T-helper 1 cell treated with Interleukin-12 subunit alpha and Interleukin-12 subunit beta and Interleukin-4 antibody, amounts not matched to agents 30 ng/mL and 1 ng/mL, for 36 hours (primary cell): ENCODE data around the gene SCGN. TPM values are rescaled to one million over a fixed set of nuclear protein-coding genes. Genes with fewer than 3 reads are reported as not detected.
"Not testable (repeated sequence)": the region's sequence is repeated elsewhere in the genome, so short reads cannot be mapped to it uniquely, and the experiment has no call there.

Experiments used
- intact Hi-C: fragments of 100-400 bp; cut with micrococcal nuclease; formaldehyde crosslinking; loops from one replicate; pipeline ENCODE4 v1.15.1; 2024
- total RNA-seq: library from RNA; stranded (reverse); gene quantifications from 2 replicates; pipeline ENCODE4 v1.2.3, GENCODE V29; 2022

The SCGN gene
- total RNA-seq, 1 donor from 2014 or later: not detected

DNA sequence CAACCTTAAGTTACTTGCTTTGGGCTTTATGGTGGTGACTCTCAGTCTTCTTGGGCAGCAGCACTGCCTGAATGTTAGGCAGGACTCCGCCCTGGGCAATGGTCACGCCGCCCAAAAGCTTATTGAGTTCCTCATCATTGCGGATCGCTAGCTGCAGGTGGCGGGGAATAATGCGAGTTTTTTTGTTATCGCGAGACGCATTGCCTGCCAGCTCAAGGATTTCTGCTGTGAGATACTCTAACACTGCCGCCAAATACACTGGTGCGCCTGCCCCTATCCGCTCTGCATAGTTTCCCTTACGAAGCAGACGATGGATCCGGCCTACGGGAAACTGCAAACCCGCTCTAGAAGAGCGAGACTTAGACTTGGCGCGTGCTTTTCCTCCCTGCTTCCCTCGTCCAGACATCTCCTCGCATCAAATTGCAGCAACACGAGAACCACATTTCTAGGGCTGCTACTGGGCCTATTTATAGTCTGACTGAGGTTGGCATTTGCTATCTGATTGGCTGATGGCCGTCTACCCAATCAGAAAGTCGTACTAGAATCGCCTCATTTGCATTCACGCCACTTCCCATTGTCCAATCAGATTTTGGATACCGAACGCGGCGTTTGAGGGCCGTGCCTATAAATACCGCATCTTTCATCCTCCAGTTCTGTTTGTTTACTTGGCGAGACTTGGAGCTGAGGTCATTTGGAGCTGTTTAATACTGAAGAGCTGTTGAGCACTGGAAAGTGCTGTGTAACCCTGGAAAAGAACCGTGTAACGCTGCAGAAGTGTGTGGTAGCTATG lies 74.3 kb downstream of the SCGN start:
- intact Hi-C loops: no loop called here

DNA sequence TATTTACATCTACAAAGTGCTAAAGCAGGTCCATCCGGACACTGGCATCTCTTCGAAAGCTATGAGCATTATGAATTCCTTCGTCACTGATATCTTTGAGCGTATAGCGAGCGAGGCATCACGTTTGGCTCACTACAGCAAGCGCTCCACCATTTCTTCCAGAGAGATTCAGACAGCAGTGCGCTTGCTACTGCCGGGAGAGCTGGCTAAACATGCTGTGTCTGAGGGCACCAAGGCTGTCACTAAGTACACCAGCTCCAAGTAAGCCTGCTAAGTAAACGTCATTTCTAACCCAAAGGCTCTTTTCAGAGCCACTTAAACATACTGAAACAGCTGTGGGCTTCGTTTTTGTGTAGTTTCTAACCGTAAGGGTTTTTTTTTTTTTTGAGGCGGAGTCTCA lies 75.0 kb downstream of the SCGN start:
- intact Hi-C loops: no loop called here

DNA sequence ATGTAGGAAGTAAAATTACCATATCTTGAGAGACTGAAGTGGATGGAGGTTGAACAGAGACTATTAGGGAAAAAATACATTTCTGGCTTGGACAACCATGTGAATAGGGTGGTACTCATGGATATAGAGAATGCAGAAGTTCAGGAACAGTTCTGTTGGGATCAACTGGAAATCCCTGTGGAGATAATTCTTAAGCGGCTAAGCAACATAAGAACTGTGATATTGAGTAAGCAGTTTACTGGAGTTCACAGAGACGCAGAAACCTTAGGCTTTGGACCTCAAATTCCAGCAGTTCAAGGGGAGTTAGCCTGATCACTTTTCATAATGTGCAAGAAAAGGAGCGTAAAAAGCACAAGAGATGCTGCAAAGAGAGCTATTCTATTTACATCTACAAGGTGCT lies 78.9 kb downstream of the SCGN start:
- intact Hi-C loops: no loop called here

- intact Hi-C loops: no loop called here
Measured at GRCh38 chr6:25731721-25732120, 79.7 kb downstream of the SCGN start.

DNA sequence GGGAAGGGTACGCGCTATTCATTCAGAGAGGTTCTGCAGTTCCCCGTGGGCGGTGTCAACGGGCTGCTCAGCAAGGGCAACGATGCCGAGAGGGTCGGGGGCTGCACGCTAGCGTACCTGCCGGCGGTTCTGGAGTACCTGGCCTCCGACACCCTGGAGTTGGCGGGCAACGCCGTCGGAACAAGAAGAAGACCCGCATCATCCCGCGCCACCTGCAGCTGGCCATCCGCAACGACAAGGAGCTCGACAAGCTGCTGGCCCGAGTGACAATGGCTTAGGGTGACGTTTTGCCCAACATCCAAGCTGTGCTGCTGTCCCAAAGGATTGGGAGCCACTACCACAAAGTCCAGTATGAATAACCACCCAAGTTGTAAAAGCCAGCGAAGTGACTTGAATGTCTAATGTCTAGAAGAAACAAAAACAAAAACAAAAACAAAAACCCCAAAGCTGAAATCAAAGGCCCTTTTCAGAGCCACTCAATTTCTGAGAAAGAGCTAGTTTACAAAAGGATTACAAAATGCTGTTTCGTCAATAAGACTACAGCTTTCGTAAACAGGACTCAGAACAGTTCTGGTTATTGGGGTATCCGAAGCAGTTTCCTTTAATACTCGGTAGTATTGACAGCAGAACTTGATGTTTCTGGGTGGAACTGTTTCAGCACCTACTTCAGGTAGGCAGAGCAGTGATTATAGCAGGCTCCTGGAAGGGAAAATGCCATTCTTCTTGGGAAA lies 80.6 kb downstream of the SCGN start:
- intact Hi-C loops: no loop called here

- intact Hi-C loops: no loop called here
Measured at GRCh38 chr6:25735261-25735660, 83.2 kb downstream of the SCGN start.

- intact Hi-C loops: no loop called here
Measured at GRCh38 chr6:25743868-25744267, 91.9 kb downstream of the SCGN start.

DNA sequence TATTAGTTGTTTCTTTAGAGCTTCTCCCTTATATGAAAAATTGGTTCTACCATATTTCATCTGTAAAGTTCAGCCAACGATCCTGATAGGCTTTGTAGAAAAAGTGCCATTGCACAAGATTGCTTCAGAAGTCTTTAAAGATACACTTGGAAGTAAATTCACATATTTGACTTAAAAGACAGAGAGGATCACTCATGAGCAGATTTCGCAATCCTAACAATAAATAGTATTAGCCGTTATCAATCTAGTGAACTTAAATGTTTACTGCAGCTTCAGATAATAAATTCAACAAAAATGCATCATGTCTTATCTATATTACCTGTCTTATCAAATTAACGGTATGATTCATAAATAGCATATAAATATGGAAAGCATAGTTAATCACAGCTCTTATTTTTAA lies 93.8 kb downstream of the SCGN start:
- intact Hi-C loops: no loop called here

GRCh38 chr6:25746968-25747367 lies 95.0 kb downstream of the SCGN start:
- intact Hi-C loops: no loop called here

DNA sequence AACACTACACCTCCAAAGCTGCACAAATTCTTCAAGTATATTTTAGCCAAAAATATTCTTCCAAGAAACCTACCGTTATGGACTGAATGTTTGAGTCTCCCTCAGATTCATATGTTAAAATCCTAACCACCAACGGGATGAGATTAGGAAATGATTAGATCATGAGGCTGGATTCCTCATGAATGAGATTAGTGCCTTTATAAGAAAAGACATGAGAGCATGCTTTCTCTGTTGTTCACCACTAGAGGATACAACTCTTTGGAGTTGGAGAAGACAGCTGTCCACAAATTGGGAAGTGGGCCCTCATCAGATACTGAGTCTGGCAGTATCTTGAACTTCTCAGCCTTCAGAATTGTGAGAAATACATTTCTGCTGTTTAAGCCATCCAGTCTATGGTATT lies 95.5 kb downstream of the SCGN start:
- intact Hi-C loops: no loop called here

GRCh38 chr6:25748049-25748448 lies 96.0 kb downstream of the SCGN start:
- intact Hi-C loops: no loop called here

- intact Hi-C loops: not testable (repeated sequence)
Measured at GRCh38 chr6:25748601-25749517, 96.8 kb downstream of the SCGN start.

DNA sequence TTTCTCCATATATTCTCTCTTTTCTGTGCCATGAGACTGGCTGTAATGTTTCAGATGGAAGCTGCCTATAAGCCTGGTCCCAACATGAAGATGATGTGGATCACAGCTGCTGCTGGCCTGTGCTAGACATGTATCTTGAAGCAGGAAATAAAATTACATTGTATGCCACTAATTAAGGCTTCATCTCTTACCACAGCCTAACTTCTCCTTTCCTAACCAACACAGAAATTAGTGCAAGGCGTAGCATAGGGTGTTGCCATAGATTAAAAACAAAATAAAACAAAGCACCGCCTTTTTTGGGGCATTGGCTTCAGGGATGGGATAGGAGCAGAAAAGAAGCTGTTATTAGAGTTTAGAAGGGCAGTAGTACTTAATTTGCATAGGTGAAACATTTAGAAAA lies 97.8 kb downstream of the SCGN start:
- intact Hi-C loops: no loop called here

DNA sequence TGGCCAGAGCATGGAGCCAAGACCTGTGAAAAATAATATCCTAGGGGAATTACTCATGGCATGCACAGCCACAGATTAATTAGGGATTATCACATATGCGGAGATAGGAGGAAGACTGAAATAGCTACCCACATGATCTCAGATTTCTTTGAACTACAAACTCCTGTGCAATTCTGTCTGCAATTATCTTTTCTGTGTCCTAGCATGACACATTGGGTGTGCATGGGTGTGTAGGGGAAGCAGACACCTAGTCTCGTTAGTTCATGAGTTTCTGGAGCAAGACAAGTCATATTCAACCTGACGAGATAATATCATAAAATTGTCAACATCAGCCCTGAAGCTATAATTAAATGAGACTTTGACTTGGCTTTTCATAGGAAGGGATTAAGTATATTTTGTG lies 98.9 kb downstream of the SCGN start:
- intact Hi-C loops: no loop called here

Other genes starting within 250 kb of the SCGN start
- not detected in 2 replicates for gene SLC17A4, start 102.5 kb downstream of the SCGN start, total RNA-seq
- gene SLC17A1, start 179.8 kb downstream of the SCGN start, total RNA-seq: 0.15 TPM in 1 of 2 replicates, not detected in the other
- 0.59 and 0.66 TPM in 2 replicates for gene SLC17A3, start 222.0 kb downstream of the SCGN start, total RNA-seq